ENCODE data around the gene C19orf33.

Gene C19orf33

DNA sequence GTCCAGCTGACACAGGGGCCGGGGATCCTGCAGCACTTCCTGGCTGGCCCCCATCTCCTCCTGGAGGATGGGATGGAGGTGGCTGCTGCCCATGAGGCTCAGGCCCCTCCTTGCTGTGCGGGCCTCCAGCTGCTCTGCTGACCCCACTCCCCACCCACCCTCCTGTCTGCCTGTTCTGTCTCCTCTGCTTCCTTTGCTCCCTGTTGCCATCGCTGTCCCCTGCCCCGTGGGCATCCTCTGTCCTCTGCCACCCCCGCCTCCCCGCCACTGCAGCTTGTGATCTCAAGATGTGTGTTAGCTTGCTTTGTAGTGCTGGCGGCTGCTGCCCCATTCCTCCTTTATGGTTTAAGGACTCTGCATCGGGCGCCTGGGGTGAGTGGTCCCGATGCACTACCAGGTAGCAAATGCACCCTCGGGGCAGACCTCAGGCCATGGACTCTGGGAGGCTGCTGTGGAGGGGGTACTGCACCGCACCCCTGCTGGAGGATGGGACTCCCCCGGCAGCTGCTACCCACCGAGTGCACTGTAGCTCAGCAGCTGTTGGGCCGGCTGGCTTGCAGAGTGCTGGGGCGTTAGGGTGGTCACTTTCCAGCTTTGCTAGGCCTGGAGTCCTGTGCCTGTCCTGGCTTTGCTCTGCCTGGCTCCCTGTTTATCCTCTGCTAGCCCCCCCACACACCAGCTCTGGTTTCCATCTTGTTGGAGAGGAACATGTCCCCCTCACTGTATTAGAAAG lies 15.8 kb upstream of the C19orf33 start:
- no peak for DNase-seq (ENCODE audit: low read depth in 1 of 2, low spot score in 1 of 2)
- peaks cover 26% of the 10 kb centered on the region for H3K27me3 ChIP-seq (ENCODE audit: insufficient read depth, poor library complexity, severe bottlenecking)
- H3K4me3 ChIP-seq (replicated peaks; ENCODE audit: insufficient read depth, low read length), result no peak overlapping the region
- no peak overlapping the region for H3K27ac ChIP-seq (replicated peaks)
- TF ChIP-seq GABPA (IDR thresholded peaks at IDR 0.05; ENCODE audit: low read depth) (no peak), SPI1 (IDR thresholded peaks at IDR 0.05; ENCODE audit: borderline replicate concordance, low read depth) (no peak), POLR2AphosphoS5 (IDR thresholded peaks at IDR 0.05; ENCODE audit: low read depth) (no peak)
- TF ChIP-seq, protein P1, sequence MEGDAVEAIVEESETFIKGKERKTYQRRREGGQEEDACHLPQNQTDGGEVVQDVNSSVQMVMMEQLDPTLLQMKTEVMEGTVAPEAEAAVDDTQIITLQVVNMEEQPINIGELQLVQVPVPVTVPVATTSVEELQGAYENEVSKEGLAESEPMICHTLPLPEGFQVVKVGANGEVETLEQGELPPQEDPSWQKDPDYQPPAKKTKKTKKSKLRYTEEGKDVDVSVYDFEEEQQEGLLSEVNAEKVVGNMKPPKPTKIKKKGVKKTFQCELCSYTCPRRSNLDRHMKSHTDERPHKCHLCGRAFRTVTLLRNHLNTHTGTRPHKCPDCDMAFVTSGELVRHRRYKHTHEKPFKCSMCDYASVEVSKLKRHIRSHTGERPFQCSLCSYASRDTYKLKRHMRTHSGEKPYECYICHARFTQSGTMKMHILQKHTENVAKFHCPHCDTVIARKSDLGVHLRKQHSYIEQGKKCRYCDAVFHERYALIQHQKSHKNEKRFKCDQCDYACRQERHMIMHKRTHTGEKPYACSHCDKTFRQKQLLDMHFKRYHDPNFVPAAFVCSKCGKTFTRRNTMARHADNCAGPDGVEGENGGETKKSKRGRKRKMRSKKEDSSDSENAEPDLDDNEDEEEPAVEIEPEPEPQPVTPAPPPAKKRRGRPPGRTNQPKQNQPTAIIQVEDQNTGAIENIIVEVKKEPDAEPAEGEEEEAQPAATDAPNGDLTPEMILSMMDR (IDR thresholded peaks at IDR 0.05; ENCODE audit: insufficient read depth, low read length), result no peak
- TF ChIP-seq, protein P2, sequence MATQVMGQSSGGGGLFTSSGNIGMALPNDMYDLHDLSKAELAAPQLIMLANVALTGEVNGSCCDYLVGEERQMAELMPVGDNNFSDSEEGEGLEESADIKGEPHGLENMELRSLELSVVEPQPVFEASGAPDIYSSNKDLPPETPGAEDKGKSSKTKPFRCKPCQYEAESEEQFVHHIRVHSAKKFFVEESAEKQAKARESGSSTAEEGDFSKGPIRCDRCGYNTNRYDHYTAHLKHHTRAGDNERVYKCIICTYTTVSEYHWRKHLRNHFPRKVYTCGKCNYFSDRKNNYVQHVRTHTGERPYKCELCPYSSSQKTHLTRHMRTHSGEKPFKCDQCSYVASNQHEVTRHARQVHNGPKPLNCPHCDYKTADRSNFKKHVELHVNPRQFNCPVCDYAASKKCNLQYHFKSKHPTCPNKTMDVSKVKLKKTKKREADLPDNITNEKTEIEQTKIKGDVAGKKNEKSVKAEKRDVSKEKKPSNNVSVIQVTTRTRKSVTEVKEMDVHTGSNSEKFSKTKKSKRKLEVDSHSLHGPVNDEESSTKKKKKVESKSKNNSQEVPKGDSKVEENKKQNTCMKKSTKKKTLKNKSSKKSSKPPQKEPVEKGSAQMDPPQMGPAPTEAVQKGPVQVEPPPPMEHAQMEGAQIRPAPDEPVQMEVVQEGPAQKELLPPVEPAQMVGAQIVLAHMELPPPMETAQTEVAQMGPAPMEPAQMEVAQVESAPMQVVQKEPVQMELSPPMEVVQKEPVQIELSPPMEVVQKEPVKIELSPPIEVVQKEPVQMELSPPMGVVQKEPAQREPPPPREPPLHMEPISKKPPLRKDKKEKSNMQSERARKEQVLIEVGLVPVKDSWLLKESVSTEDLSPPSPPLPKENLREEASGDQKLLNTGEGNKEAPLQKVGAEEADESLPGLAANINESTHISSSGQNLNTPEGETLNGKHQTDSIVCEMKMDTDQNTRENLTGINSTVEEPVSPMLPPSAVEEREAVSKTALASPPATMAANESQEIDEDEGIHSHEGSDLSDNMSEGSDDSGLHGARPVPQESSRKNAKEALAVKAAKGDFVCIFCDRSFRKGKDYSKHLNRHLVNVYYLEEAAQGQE (IDR thresholded peaks at IDR 0.05; ENCODE audit: insufficient replicate concordance, low read depth), result no peak

DNA sequence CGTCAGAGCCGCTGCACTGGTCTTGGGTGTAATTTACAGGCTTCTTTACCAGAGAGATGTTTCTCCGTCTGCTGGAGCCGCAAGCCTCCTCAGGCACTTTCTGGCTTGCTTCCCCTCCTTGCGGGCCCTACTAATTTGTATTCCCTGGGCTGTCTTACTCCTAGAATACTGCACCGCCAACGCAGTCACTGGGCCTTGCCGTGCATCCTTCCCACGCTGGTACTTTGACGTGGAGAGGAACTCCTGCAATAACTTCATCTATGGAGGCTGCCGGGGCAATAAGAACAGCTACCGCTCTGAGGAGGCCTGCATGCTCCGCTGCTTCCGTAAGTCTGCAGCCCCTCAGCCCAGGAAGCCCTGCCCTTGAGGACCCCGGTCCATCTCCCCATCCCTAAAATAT lies 14.1 kb upstream of the C19orf33 start:
- H3K27me3 ChIP-seq (ENCODE audit: insufficient read depth, poor library complexity, severe bottlenecking), result peaks cover 25% of the 10 kb centered on the region
- no peak for TF ChIP-seq POLR2AphosphoS5 (IDR thresholded peaks at IDR 0.05; ENCODE audit: low read depth)
- TF ChIP-seq, protein P2 (IDR thresholded peaks at IDR 0.05; ENCODE audit: insufficient replicate concordance, low read depth), result no peak
- TF ChIP-seq, protein P1 (IDR thresholded peaks at IDR 0.05; ENCODE audit: insufficient read depth, low read length), result no peak
- TF ChIP-seq SPI1 (IDR thresholded peaks at IDR 0.05; ENCODE audit: borderline replicate concordance, low read depth), result no peak
- no peak for TF ChIP-seq GABPA (IDR thresholded peaks at IDR 0.05; ENCODE audit: low read depth)
- H3K27ac ChIP-seq (replicated peaks), result no peak overlapping the region
- DNase-seq (ENCODE audit: low read depth in 1 of 2, low spot score in 1 of 2), result no peak
- no peak overlapping the region for H3K4me3 ChIP-seq (replicated peaks; ENCODE audit: insufficient read depth, low read length)

DNA sequence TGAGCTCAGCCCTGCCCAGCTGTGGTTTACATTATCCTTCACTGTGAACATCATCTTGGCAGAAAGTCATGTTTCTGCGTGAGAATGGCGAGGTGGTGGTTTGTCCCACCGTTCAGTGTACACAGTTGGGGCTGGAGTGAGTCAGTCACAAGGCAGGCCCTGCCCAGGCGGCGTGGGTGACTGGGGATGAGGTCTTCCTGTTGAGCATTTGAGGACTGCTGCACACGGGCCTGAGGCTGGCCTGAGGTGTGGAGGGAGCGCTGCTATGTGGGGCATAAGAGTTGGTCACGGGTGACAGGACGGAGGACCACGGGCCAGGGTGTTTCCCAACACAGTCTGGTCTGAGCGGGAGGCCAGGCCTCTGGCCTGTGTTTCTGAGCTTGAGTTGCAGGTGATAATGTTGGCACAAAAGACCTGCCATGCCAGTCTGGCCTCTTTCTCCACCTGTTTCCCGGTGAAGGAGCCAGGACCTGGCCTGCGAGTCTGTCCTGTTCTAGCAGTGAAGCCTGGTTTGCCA lies 13.4 kb upstream of the C19orf33 start:
- H3K27ac ChIP-seq (replicated peaks), result no peak overlapping the region
- no peak overlapping the region for H3K4me3 ChIP-seq (replicated peaks; ENCODE audit: insufficient read depth, low read length)
- TF ChIP-seq GABPA (IDR thresholded peaks at IDR 0.05; ENCODE audit: low read depth) (no peak), SPI1 (IDR thresholded peaks at IDR 0.05; ENCODE audit: borderline replicate concordance, low read depth) (no peak), POLR2AphosphoS5 (IDR thresholded peaks at IDR 0.05; ENCODE audit: low read depth) (no peak)
- TF ChIP-seq, protein P2 (IDR thresholded peaks at IDR 0.05; ENCODE audit: insufficient replicate concordance, low read depth), result no peak
- TF ChIP-seq, protein P1 (IDR thresholded peaks at IDR 0.05; ENCODE audit: insufficient read depth, low read length), result no peak
- no peak for DNase-seq (ENCODE audit: low read depth in 1 of 2, low spot score in 1 of 2)
- peaks cover 18% of the 10 kb centered on the region for H3K27me3 ChIP-seq (ENCODE audit: insufficient read depth, poor library complexity, severe bottlenecking)
